B cell (primary cell): ENCODE data around the gene HDDC2. TPM values are rescaled to one million over a fixed set of nuclear protein-coding genes. Genes with fewer than 3 reads are reported as not detected.

Experiments used
- ATAC-seq: fragments of 200-7000 bp; cut with Tn5 transposase; one replicate; pipeline ENCODE4 v1.10.0; 2021; ENCODE audit warnings: low read depth, mild to moderate bottlenecking, moderate number of reproducible peaks, moderate library complexity
- CTCF ChIA-PET: fragments of 350-600 bp; sonication (Branson Sonifier 250); formaldehyde crosslinking; loops from one replicate; lab custom pipeline; 2021; ENCODE audit warnings: antibody characterized with exemption, inconsistent platforms; lab: Charles Lee
- POLR2A ChIA-PET: fragments of 350-600 bp; sonication (Branson Sonifier 250); formaldehyde crosslinking; loops from one replicate; lab custom pipeline; 2021; ENCODE audit warnings: antibody characterized with exemption; lab: Charles Lee
- DNase-seq: peaks from one replicate; pipeline ENCODE4 v3.0.0; 2013
- H2AFZ ChIP-seq: 2 replicates; pipeline ENCODE4 v1.6.1; 2012; ENCODE audit warnings: mild to moderate bottlenecking, low read depth, low read length; ENCODE audit not compliant: insufficient read depth, poor library complexity, severe bottlenecking
- H3K27ac ChIP-seq, 2 donors: 1 replicate in 1 of 2; 2 replicates in 1 of 2; pipeline ENCODE4 v1.5.1; 2012 to 2013; ENCODE audit warnings: low read length in 2 of 2, mild to moderate bottlenecking in 2 of 2, moderate library complexity in 1 of 2
- H3K27me3 ChIP-seq, 4 experiments: fragments of 200-600 bp in 1 of 4; sonication (generic) in 1 of 4; replicated peaks in 1 of 4; 1 replicate in 2 of 4; 2 replicates in 2 of 4; pipeline versions ENCODE4 v1.6.1 to v1.7.0; 2013 to 2016; ENCODE audit warnings: low read length in 3 of 4, mild to moderate bottlenecking in 2 of 4, mixed read lengths in 1 of 4, moderate library complexity in 1 of 4; ENCODE audit not compliant: insufficient read depth in 4 of 4, control insufficient read depth in 3 of 4; ENCODE audit errors: control extremely low read depth in 1 of 4
- H3K36me3 ChIP-seq, 2 experiments: replicated peaks in 1 of 2; 1 replicate in 1 of 2; 2 replicates in 1 of 2; pipeline versions ENCODE4 v1.6.1 to v1.7.1; 2013; ENCODE audit warnings: low read length in 1 of 2; ENCODE audit not compliant: insufficient read depth in 2 of 2, control insufficient read depth in 1 of 2; ENCODE audit errors: control extremely low read depth in 1 of 2, extremely low read depth in 1 of 2
- H3K4me1 ChIP-seq, 2 donors: fragments of 200-600 bp in 1 of 2; sonication (generic) in 1 of 2; 1 replicate in 1 of 2; 2 replicates in 1 of 2; pipeline versions ENCODE4 v1.5.1 to v1.6.1; 2013 to 2017; ENCODE audit warnings: low read length in 2 of 2; ENCODE audit not compliant: control insufficient read depth in 2 of 2, insufficient read depth in 2 of 2
- H3K4me2 ChIP-seq: replicated peaks from 2 replicates; pipeline ENCODE3; 2012; ENCODE audit warnings: mild to moderate bottlenecking, low read depth, low read length; ENCODE audit not compliant: poor library complexity, severe bottlenecking
- H3K4me3 ChIP-seq, 5 experiments: fragments of 200-600 bp in 1 of 5; sonication (generic) in 1 of 5; 1 replicate in 3 of 5; 2 replicates in 2 of 5; pipeline versions ENCODE4 v1.5.1 to v1.7.0; 2011 to 2016; ENCODE audit warnings: low read length in 4 of 5, mild to moderate bottlenecking in 4 of 5, low read depth in 2 of 5, control low read depth in 1 of 5, moderate library complexity in 1 of 5; ENCODE audit not compliant: insufficient read depth in 1 of 5; ENCODE audit errors: control extremely low read depth in 1 of 5, extremely low read depth in 1 of 5
- H3K79me2 ChIP-seq: fragments of 200-600 bp; sonication (generic); one replicate; pipeline ENCODE4 v1.6.0; 2016; ENCODE audit warnings: low read length; ENCODE audit not compliant: control insufficient read depth, insufficient read depth
- H3K9ac ChIP-seq: fragments of 200-600 bp; sonication (generic); 2 replicates; pipeline ENCODE4 v1.6.1; 2017; ENCODE audit warnings: mild to moderate bottlenecking, low read length, moderate library complexity
- H3K9me3 ChIP-seq, 3 donors: one replicate each; pipeline versions ENCODE4 v1.6.1 to v1.7.1; 2013; ENCODE audit warnings: low read length in 2 of 3; ENCODE audit not compliant: control insufficient read depth in 2 of 3, insufficient read depth in 1 of 3; ENCODE audit errors: control extremely low read depth in 1 of 3
- H4K20me1 ChIP-seq: 2 replicates; pipeline ENCODE4 v1.6.0; 2012; ENCODE audit warnings: mild to moderate bottlenecking, low read length; ENCODE audit not compliant: insufficient read depth, control insufficient read depth, poor library complexity, severe bottlenecking
- H3K27ac Mint-ChIP-seq: one replicate; pipeline ENCODE4 v1.8.0; 2021; ENCODE audit warnings: mixed read lengths
- H3K27me3 Mint-ChIP-seq: one replicate; pipeline ENCODE4 v1.8.0; 2021; ENCODE audit warnings: mixed read lengths
- H3K4me1 Mint-ChIP-seq: one replicate; pipeline ENCODE4 v1.8.0; 2021; ENCODE audit warnings: mixed read lengths
- H3K4me3 Mint-ChIP-seq: one replicate; pipeline ENCODE4 v1.8.0; 2021; ENCODE audit warnings: mixed read lengths
- H3K9me3 Mint-ChIP-seq: one replicate; pipeline ENCODE4 v1.8.0; 2022; ENCODE audit warnings: mixed read lengths; ENCODE audit not compliant: insufficient read depth
- EZH2 ChIP-seq: IDR thresholded peaks from 2 replicates; pipeline ENCODE4 v1.6.1; 2012; ENCODE audit warnings: borderline replicate concordance, low read depth, mild to moderate bottlenecking, moderate library complexity, low read length; ENCODE audit not compliant: insufficient read depth, poor library complexity, severe bottlenecking
- WGBS: methylation state at CpG from one replicate; pipeline ENCODE4 v1.1.5; 2013; ENCODE audit warnings: missing lambda C conversion rate; ENCODE audit not compliant: insufficient coverage; 5-methylcytosine and 5-hydroxymethylcytosine counted together
- intact Hi-C: fragments of 100-400 bp; cut with micrococcal nuclease; formaldehyde crosslinking; loops from one replicate; pipeline ENCODE4 v1.10.0; 2022
- polyA plus RNA-seq: library from polyadenylated mRNA; depleted of rRNA; stranded (reverse); fragments of >200 nt; gene quantifications from 2 replicates; pipeline ENCODE4 v1.2.3, GENCODE V29; 2012
- total RNA-seq, 2 donors: library from RNA; stranded (reverse); fragments of 120-200 nt in 1 of 2; gene quantifications; 1 replicate in 1 of 2; 2 replicates in 1 of 2; pipeline versions ENCODE4 v1.2.3 to v1.2.4, GENCODE V29; 2013 to 2022
- TF ChIP-seq, protein P1 (sequence below): fragments of 200-600 bp; IDR thresholded peaks from one replicate; pipeline ENCODE4 v1.8.0; 2022; ENCODE audit warnings: antibody characterized with exemption, mild to moderate bottlenecking

Gene HDDC2
- total and polyA plus RNA-seq, 2 donors (not counting 1 experiment from before 2014, with no cell fraction given), result 31.6 to 37.6 TPM

DNA sequence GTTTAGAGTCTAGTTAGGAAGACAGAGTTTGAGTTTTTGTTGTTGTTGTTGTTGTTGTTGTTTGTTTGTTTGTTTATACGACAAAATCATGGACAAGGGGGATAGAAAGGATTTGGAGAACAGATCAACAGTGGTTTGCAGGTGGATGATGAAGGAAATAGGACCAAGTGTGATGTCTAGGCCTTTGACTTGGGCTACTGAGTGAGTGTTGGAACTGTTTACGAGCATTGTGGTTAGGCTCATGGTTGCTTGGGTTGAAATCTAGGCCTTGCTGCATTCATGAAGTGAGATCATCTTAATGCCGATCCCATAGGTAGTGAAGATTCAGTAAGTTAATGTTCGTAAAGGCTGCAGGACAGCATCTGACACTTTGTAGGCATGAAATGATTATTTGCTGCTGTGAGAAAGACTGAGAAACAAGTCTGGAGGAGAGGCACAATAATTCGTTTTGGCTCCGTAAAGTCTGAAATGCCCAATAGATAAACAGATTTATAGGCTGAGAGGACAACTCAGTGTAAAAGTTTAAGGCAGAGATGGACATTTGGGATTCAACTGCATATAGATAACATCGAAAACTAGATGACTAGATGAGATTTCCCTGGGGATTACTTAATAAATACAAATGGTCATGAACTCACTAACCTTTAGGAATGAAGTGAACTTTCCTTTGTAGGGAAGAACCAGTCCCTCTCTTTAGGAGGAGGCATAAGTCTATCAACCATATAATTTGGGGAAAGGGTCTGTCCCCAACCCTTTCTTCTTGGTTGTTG, 70.0 kb downstream of the HDDC2 start:
- POLR2A ChIA-PET, result no interaction called here
- Histone ChIP-seq H3K9me3 (no peaks in the 10 kb centered on the region), H3K27ac (no peak overlapping the region), H3K79me2 (no peaks in the 10 kb centered on the region), H2AFZ (no peak overlapping the region), H3K36me3 (no peaks in the 10 kb centered on the region), H3K27me3 (peaks cover 0 to 3% (median 0%) of the 10 kb centered on the region in 4 experiments), H3K4me3 (no peak overlapping the region), H3K4me2 (no peak overlapping the region), H3K9ac (no peak overlapping the region), H3K4me1 (no peaks in the 10 kb centered on the region), H4K20me1 (no peaks in the 10 kb centered on the region)
- H3K27me3 Mint-ChIP-seq, result no peaks in the 10 kb centered on the region
- DNase-seq (no peak), ATAC-seq (no peak)
- H3K4me3 Mint-ChIP-seq, result no peak overlapping the region
- CTCF ChIA-PET, result no interaction called here
- H3K9me3 Mint-ChIP-seq, result no peaks in the 10 kb centered on the region
- WGBS, result 95% methylated on average over 6 of the region's 7 CpGs
- no peak for TF ChIP-seq EZH2
- TF ChIP-seq, protein P1, sequence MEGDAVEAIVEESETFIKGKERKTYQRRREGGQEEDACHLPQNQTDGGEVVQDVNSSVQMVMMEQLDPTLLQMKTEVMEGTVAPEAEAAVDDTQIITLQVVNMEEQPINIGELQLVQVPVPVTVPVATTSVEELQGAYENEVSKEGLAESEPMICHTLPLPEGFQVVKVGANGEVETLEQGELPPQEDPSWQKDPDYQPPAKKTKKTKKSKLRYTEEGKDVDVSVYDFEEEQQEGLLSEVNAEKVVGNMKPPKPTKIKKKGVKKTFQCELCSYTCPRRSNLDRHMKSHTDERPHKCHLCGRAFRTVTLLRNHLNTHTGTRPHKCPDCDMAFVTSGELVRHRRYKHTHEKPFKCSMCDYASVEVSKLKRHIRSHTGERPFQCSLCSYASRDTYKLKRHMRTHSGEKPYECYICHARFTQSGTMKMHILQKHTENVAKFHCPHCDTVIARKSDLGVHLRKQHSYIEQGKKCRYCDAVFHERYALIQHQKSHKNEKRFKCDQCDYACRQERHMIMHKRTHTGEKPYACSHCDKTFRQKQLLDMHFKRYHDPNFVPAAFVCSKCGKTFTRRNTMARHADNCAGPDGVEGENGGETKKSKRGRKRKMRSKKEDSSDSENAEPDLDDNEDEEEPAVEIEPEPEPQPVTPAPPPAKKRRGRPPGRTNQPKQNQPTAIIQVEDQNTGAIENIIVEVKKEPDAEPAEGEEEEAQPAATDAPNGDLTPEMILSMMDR, result no peak
- no peak overlapping the region for H3K27ac Mint-ChIP-seq
- no peaks in the 10 kb centered on the region for H3K4me1 Mint-ChIP-seq
- intact Hi-C loops, result no loop called here

DNA sequence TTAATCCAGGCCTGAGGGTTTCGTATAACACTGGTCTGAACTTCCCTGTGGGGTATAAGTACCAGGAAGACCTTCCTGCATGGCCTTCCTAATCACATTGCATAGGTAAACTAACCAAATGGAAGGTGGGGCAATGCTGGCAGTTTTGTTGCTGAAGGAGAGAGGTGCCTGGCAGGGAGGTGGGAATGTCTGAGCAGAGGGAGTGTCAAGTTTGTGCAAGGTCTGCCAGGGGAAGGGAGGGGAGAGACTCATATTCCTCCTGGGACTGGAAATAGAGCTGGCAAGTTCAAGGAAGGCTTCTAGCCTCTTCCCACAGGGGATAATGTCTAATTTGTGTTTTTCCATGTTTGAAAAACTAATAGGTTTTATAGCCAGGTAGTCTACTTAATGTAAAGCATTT, 70.6 kb downstream of the HDDC2 start:
- Histone ChIP-seq H3K9ac (no peak overlapping the region), H3K4me2 (no peak overlapping the region), H3K27ac (no peak overlapping the region), H3K79me2 (no peaks in the 10 kb centered on the region), H4K20me1 (no peaks in the 10 kb centered on the region), H3K4me3 (no peak overlapping the region), H3K4me1 (no peaks in the 10 kb centered on the region), H3K9me3 (no peaks in the 10 kb centered on the region), H3K36me3 (no peaks in the 10 kb centered on the region), H3K27me3 (peaks cover 0 to 6% (median 0%) of the 10 kb centered on the region in 4 experiments), H2AFZ (no peak overlapping the region)
- no peaks in the 10 kb centered on the region for H3K27me3 Mint-ChIP-seq
- no peaks in the 10 kb centered on the region for H3K4me1 Mint-ChIP-seq
- WGBS, result 80% methylated on average over 1 of the region's 1 CpG
- H3K4me3 Mint-ChIP-seq, result no peak overlapping the region
- TF ChIP-seq EZH2, result no peak
- TF ChIP-seq, protein P1, result no peak
- ChIA-PET CTCF (interaction anchor here (1.6 kb wide), 1 partner anchor 77 kb away, joined by 3 read pairs; the partner anchor contains the start of gene TPD52L1), POLR2A (no interaction called here)
- ATAC-seq, result no peak
- H3K27ac Mint-ChIP-seq, result no peak overlapping the region
- no peak for DNase-seq
- intact Hi-C loops, result no loop called here
- no peaks in the 10 kb centered on the region for H3K9me3 Mint-ChIP-seq
